NCI-H446 (cell line): ENCODE data around the gene PDE4D.

Experiments
- DNase-seq, 2 experiments: peaks; one replicate each; lab custom pipeline; 2025; lab: John Stamatoyannopoulos, UW

Gene PDE4D

GRCh38 chr5:59040024-59040803 is 853.3 kb downstream of the PDE4D start:
- DNase-seq: no peak

- no peak for DNase-seq
These were observed 854.1 kb downstream of the PDE4D start for GRCh38 chr5:59039296-59040023.

- no peak for DNase-seq
These were observed 854.7 kb downstream of the PDE4D start for GRCh38 chr5:59038798-59039295.

DNA sequence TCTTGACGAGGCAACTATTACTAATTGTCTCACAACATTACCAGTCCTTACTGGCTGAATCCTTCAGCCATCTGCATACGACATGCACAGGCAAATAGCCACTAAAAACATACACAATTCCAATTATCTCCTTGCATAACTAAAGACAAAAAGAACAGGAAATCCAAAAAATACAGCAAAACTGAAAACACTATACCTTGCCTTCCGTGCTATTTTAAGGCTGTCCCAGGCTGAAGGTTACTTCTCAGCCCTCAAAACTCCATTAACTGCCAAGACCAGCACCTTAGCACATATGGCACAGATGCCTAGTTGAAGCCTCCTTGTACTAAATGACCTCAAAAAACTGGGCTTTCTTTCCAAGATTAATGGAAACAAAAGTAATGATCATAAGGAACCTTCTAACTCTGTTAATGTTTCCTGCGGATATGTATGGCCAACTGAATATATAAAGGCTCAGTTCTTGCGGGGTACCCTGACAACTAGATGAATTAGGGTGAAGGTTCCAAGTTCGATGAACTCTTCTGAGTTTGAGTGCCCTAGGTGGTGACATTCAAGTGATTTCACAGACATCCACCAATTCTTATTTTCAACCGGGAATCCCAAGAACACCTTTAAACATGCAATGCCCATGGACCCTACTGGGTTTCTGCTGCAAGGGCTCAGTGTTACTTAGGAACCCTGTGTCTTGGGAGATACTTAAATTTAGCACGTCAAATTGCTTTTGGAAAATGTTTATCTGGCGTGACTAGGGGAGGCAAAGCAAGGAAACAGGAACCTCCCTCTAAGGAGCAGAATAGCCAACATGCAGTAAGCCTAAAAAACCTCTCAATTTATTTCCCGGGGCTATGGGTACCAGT is 855.4 kb downstream of the PDE4D start:
- peak in 1 of 2 experiments; percentile 29 for DNase-seq

DNA sequence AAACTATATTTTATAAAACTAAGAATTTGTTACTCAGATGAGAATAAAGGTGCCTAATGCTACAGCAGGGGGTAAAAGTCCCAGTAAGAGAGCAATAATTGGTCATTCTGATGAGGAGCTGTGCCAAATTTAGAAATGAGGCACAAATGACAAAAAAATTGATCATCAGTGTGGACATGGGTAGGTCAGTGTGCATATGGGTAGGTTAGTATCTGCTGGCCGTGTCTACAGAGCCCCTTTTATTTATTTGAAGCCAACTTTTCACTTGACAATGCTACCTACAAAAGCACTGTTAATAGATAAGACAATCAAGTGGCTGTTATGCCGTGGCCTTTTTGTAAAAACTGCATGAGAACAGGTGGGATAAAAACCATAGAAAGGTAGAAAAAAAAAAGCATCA is 856.1 kb downstream of the PDE4D start:
- DNase-seq: no peak

DNA sequence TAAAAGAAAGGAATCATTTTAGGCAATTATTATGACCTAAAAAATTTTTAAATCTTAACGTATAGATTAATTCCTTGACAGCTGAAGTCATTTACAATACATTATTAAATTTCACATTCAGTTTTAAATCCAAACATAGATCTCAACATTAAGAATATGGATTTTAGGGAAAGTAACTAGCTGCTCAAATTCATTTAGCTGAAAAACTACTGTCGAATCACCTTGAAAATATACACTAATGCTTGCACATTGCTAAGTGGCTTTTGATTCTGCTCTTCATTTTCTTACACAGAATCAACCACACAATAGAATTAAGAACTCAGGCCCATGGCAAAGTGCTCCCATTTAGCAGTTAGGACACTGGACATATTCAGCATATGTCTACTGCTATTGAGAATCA is 856.5 kb downstream of the PDE4D start:
- DNase-seq: no peak

GRCh38 chr5:59036274-59036961 is 857.1 kb downstream of the PDE4D start:
- peak in 1 of 2 experiments; percentile 42 for DNase-seq

DNA sequence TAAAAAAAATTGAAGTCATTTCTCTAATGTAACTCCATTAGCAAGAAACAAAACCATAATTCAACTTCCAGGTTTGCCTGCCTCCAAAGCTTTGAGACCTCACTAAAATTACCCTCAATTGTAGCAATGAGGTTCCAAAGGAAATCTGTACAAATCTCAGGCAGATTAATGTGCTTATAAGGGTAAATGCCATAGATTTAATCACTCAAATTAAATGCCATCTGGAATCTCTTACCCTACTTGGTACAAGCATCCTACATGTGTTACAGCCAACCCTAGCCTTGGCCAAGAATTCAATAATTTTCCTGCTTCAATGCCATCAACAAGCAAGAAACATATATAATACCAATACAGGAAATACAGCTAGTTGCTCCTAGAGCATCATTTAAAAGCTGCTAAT is 857.8 kb downstream of the PDE4D start:
- peak; percentile 57 to 80 for DNase-seq

- DNase-seq: peak in 1 of 2 experiments; percentile 20
These were observed 858.9 kb downstream of the PDE4D start for GRCh38 chr5:59034498-59035186.

GRCh38 chr5:59027145-59027907 is 866.2 kb downstream of the PDE4D start:
- no peak for DNase-seq

GRCh38 chr5:59025734-59026133 is 867.8 kb downstream of the PDE4D start:
- DNase-seq: no peak

- DNase-seq: peak; percentile 13 to 67
These were observed 871.5 kb downstream of the PDE4D start for GRCh38 chr5:59021837-59022514.

GRCh38 chr5:59021286-59021673 is 872.2 kb downstream of the PDE4D start:
- DNase-seq: peak in 1 of 2 experiments; percentile 44

DNA sequence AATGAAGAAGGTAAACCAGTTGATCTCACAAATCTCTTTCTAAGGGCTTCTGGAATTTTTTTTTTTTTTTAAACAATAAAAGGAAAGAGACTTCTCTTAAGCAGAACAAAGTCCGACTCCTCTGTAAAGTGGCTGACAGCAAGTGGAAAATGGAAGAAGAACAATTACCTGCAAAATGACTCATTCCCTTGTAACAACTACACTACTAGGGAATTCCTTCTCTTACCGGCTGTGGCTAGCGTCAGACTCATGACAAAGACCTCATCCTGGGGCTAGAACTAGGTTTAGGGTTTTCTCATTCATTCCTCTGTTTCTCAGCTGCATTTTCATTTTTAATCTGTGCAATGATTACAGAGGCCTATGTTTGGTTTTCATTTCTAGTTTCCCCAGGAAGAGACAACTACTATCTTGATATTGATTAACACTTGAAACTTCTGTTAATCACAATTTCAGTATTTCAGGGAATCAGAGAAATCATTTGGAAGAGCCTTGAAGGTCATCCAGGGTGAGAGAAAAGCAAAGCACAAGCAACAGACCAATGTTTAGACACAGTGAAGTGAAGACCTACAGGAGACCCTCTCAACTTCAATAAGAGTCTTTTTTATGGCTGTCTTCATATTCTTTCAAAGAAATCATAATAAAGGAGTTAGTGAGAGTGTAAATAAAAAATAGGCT is 872.8 kb downstream of the PDE4D start:
- no peak for DNase-seq

DNA sequence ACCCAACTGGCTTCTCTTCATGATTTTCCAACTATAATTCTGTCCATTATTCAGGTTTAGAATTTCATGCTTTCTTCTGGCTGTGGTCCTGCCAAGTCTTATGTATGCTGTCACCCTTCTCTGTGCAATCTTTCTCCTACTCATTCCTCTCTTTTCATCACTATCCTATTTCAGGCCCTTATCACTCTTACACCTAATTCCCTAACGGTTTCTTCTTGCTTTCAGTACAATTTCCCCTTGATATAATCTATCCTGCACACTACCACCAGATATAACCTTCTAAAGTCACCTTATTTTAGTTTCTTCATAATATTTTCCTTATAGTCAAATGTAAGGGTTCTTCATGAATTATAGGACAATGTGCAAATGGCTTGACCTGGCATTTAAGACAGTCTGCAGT is 874.4 kb downstream of the PDE4D start:
- no peak for DNase-seq

- no peak for DNase-seq
These were observed 876.6 kb downstream of the PDE4D start for GRCh38 chr5:59016925-59017324.

DNA sequence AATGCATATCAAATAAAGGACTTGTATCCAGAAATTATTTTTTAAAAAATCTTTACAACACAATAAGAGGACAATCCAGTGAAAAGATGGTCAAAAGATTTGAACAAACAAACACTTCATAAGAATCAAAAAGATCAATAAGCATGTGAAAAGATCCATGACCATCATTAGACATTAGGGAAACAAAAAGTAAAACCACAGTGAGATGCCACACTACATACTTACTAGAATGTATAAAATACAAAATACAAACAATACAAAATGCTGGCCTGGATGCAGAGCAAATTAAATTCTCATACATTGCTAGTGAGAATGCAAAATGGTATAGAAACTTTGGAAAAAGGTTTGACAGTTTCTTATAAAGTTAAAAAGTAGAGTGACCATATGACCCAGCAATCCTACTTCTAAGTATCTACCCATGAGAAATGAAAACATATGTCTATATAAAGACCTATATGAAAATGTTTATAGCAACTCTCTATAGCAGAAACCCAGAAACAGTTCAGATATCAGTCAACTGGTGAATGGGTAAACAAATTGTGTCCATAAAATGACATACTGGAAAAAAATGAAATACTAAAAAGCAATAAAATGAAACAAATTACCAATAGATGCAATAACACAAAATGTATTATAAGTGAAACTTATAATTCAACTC is 884.6 kb downstream of the PDE4D start:
- DNase-seq: no peak

DNA sequence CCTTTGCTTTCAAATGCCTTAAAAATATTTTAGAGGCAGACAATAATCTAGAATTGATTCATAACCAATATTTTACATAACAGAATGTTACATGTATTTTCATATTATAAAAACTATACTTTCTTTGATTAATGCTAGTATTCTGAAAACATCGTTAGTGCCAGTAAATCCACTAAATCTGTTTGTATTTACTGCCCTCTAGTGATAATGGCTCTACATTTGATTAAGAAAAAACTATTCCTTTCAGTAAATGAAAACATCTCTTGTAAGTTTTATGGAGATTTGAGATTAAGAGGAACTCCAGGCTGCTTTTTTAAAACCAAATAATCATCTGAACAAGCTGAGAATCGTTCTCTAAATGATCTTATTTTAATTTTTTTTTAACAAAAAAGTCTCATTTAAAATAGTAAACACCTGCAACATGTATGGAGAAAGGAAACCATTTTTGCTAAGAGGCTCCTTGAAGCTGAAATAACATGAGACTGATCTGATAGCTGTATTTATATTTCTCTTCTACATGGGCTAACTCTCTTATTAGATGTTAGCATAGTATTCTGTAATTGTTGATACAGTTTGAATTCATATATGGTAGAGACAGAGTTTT is 886.0 kb downstream of the PDE4D start:
- peak in 1 of 2 experiments; percentile 43 for DNase-seq
